Stimulated activated CD4-positive, alpha-beta T cell treated with anti-CD3 and anti-CD28 coated beads, Interleukin-12 subunit alpha, Interleukin-12 subunit beta, amount 100 ng/mL, for 4 hours (primary cell): ENCODE measurements around the gene EN2.

Experiments
- DNase-seq: peaks from one replicate; pipeline ENCODE4 v3.0.0-alpha.2; 2020

EN2 gene

DNA sequence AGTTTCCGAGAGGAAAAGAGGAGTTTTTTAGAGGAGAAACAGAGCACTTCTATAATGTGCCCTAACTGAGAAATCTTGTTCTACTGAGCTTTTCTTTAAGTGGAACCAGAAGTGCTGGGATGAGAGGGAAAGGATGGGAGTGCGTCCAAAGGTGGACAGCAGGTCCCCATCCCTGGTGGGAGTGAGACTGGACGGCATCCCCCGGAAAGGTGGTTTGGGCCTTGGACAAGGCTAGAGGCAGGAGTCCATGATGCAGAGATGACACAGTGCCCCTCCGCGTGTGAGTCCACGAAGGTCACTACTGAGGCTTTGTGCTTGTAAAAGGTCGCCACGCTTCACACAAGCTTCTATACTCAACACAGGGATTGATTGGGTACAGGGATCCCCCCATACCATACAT is 6.1 kb upstream of the EN2 start:
- DNase-seq: no peak

DNA sequence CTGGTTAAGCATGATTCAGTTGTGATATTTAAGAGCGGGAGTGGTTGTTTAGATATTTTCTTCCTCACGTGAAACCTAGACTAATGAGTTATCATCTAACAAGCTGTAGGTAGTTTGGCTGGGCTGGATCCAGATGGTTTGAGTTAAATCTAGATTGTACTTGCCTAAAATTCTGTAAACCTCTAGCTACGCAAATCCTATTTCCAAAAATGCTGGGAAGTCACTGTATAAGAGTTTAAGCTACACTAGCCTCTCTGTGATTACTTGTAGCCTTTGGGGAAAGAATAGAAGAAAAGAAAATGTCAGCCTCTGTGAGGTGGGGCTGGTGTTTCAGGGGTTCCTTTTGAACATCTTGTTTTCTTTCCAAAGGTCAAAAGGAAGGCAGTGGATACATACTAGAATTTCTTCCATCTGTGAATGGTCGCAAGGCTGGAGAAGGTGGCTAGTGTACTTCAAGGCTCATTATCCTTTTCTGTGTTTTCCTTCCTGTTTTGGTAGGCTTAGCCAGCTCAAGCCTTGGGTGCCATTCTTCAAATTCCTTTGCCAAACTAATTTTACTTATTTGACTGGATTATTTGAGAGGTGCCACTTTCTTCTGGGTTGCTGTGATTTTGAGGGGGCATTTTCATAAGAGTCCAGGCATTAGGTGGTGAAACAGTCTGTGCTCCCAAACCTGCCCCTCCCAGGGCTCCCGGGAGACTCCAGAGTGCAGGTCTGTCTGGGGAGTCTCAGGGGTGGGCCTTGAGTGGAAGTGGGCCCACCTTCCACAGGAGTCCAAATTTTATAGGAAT is 5.2 kb upstream of the EN2 start:
- DNase-seq: no peak

DNA sequence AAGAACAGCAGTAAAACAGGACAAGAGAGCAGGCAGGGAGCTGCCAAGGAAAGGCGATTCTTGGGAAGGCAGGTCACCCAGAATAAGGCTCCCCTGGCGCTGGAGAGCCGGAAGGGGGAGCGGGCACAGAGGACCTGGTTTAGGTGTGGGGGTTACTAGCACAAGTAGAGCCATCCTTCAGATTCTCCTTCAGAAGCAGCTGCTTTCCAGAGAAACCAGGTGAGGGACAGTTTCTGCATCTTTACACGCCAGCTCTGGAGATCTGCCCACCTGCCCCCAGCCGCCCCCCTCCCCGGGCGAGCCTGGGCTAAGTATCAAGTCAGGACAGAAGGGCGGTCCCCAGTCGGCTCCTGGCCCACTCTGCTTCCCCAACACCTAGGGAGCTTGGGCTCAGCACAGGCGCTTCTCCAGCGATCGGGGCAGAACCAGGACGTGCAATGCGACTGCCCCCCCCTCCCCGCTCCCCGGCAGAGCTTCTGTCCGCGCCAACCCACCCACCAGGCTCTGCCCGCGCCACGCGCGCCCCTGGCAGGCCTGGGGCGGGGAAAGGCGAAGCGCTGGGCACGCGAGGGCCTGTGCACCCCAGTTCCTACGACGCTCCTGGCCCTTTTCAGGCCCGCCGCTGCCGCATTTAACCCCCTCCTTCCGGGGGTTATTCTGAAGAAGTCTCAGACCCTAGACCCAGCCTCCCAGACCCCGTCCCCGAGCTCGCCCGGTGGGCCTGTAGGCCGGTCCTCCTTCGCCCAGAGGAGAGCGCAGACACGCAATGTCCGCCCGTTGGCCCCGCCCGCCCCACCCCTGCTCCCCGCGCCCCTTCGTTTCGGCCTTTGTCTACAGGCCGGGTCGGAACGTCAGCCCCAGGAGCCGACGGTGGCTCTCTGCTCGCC is 4.4 kb upstream of the EN2 start:
- no peak for DNase-seq

DNA sequence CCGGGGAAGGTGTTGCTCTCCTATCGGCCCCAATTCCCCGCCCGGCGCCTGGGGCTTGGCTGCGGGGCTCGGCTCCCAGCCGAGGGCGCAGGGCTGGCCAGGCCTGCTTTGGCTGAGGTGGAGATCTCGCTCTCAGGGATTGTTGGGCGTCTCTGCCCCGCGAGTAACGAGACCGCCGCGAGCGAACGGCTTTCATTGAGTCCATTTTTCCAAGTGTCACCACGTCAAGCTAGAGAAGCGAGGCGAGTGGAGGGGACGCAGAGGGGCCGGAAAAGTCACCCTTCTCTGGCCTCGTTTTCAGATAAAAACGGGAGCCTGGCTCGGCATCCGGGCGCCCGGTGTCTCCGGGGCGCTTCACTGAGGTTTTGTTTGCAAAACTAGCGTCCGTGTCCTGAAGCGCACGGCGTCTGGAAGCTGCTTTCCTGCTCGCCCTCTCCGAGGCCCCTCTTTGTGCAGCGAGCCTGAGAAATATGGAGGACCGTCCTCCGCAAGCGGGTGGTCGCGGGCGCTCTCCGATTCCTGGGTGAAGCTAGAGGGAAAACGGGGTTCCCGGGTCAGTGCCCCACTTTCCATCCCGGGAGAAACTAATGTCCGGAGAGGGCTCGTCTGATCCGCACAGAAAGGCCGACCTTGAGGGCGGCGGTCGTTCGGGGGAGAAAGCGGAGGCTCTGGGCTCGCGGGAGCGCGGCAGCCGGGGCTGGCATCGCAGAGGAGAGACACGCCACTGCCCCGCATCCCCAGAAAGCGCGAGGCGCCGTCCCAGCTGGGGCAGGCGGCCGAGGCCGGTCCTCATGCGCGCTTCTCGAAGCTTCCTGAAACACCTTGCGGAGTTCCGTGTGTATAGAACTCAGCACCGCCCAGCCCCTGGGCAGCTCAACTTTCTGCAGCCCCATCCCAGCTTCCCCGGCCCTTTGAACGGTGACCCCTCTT is 3.5 kb upstream of the EN2 start:
- no peak for DNase-seq

- DNase-seq: no peak
These were observed 2.7 kb upstream of the EN2 start for GRCh38 chr7:155455132-155455693.

GRCh38 chr7:155455776-155456737 is 1.9 kb upstream of the EN2 start:
- DNase-seq: no peak

DNA sequence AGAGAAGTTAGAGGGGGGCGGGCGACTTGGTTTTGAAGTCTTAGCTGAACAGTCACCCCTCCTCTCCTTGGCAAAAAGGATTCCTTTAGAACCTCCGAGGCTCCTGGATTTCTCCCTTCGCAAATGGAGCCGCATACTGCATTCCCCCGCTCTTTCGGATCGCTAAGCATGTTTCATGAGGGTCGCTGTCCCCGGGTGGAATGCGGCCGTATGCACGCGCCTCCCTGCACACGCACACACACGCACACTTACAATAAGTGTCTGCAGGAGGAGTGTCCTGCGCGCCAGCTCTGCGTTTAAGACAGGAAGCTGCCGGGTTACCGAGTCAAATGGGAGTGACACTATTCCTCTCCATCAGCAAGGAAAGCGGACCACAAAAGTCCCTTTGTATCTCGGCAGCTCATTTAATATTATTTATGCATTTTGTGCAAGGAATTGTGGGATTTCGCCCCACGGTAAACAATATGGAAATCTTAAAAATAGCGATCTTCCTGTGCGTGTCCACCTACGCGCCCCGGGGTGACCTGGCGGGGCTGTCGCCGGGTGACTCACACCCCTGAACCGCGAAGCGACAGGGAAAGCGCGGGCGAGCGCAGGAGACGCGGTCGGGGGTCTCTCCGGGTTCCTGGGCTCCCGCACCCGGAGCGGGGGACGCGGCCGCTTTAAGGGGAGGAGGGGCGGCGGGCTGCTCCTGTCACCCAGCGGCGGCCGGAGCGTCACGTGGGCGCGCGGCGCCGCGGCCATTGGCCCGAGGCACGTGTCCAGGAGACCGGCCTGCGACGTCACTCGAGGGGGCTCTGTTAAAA is 988 bp upstream of the EN2 start:
- peak; percentile 17 for DNase-seq

DNA sequence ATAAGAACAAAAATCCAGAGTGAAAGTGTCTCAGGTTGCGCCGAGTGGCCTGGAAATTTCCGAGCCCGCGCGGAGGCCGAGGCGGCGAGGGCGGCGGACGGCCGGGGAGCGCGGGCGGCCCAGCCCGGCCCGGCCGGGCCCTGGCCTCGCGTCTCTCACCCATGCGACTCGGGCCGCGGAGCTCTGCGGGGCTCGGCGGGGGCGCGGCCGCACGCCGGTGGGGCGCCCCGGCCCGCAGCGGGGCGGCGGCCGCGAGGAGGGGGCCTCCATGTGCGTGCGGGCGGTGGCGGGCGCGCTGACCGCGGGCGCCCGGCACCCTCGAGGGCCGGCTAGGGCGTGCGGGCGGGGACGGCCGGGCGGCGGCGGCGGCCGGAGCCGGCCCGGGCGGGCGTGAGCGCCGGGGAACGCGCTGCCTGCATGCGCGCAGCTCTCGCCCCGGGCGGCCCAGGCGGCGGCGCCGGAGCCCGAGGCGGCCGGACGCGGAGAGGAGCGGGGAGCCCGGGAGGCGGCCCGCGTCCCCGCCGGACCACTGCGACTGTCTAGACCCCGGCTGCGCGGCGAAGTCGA is 302 bp upstream of the EN2 start:
- no peak for DNase-seq

GRCh38 chr7:155458878-155459699 is 1.2 kb downstream of the EN2 start:
- DNase-seq: no peak

DNA sequence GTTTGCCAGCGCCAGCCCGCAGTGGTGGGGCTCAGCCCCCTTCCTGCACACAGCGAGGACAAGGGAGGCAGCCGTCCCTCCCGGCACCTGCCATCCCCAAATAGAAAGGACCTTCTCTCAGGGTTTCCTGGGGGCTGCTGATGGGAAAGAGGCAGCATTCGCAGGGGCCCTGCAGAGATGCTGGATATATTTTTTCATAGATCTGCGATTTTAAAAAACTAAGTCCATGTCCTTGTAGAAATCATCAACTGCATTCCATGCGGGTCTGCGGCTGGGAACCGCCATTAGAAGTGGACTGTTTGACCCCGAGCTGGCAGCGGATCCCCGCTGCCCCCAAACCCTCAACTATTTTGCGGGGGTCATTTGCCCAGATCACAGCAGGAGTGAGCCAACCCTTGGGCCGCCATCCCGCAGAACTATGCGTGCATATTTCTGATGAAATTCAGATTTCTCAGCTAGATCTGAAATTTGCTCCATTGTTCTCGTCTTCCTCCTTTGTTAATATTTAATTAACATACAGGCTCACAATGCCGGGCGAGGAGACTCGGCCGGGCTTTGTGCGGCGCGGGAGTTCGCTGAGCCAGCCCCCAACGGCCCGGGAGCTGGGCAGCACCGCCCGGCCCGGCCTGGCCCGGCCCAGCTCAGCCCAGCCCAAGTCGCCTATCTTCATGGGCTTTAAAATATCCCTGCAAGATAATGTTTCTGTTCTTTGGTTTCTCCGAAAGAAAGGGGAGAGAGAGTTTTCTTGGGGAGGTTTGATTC is 2.0 kb downstream of the EN2 start:
- no peak for DNase-seq

DNA sequence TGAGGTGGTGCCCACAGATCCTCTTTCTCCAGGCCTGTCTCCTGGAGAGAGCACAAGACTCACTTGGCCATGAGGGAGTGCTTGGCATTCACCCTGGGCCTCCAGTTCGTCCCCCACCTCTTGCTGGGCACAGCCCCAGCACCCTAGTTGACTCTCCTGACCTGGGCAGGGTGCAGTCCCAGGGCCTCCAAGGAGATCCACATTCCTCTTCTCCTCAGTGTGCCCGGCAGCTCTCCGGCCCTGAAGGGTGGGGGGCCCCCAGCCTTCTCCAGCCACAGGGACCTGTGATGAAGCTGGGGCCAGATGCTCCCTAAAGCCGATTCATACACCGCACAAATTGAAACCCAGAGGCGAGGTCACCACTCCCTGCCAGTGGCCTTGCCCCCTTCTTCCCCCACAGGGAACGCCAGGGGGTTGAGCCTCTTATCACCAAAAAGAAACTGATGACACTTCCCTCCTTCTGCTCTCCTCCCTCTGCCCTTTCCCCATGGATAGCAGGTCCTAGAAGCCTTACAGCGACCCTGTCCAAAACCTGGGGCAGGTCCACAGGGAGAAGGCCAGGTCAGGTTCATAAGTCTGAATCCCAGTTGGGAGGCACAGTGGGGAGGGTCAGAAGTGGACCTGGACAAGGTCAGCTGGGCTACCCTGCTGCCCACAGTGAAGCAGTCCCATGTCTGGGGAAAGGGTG is 3.1 kb downstream of the EN2 start:
- no peak for DNase-seq

- DNase-seq: no peak
These were observed 3.7 kb downstream of the EN2 start for GRCh38 chr7:155461631-155462030.

DNA sequence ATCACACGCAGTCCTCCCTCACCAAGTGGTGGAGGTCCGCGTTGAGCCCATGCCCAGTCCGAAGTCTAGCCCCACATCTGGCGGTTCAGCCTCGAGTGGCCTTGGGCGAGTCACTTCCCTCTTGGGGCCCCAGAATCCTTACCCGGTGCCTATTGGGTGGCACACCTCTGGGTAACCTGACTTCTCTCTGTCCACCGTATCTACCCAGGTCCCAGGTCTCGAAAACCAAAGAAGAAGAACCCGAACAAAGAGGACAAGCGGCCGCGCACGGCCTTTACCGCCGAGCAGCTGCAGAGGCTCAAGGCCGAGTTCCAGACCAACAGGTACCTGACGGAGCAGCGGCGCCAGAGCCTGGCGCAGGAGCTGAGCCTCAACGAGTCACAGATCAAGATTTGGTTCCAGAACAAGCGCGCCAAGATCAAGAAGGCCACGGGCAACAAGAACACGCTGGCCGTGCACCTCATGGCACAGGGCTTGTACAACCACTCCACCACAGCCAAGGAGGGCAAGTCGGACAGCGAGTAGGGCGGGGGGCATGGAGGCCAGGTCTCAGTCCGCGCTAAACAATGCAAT is 4.3 kb downstream of the EN2 start:
- no peak for DNase-seq

- no peak for DNase-seq
These were observed 5.3 kb downstream of the EN2 start for GRCh38 chr7:155463114-155463811.

DNA sequence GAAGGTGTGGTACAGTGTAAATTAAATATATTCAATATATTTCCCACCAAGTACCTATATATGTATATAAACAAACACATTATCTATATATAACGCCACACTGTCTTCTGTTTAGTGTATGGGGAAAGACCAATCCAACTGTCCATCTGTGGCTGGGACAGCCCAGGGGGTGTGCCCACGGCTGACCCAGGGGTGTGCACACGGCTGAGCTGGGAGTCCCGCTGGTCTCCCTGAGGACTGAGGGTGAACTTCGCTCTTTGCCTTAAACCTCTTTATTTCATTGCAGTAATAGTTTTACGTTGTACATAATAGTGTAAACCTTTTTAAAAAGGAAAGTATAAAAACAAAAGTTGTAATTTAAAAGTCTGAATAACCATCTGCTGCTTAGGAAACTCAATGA is 6.3 kb downstream of the EN2 start:
- DNase-seq: no peak

DNA sequence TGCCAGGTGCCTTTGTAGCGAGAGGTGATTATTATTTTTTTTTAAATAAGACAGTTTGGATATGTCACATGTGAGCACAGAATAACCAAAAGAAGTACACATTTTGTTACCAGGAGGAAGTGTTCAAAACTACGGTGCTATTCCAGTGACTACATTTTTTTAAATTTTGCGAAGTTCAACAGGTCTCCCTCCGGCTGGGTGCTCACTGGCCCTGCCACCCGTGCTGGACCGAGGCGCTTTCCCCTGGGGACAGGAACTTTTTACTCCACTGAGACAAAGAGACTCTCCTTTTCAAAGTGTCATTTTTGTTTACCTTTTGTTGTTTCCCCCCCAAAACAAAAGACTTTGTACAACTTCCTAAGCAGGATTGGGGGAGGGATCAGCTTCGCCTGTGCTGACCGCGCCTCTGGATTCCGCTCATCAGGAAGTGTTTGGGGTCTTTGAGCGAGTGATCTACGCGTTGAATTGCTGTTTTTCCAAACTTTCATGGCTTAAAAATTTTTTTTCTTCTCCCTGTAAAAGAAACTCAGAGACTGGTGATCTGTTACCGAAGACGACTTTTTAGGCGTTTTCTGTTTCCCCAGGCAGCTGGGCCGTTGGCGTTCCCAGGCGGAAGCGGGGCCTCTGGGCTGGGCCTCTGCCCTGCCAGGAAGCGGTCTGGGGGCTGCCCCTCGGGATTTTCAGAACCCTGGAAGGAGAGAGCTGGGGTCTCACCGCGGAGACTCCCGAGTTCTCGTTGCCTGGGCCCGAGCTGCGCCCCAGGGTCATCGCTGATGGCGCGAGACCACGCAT is 7.2 kb downstream of the EN2 start:
- no peak for DNase-seq
